GM18505 (cell line): ENCODE measurements around the gene CBLB.

ENCODE experiments used
- ATAC-seq: cut with Tn5 transposase; IDR thresholded peaks from one replicate; pipeline ENCODE4 v1.9.1; 2021; ENCODE audit not compliant: unreplicated experiment
- POLR2A ChIP-seq: IDR thresholded peaks from 4 replicates; pipeline ENCODE4 v1.6.1; 2011; ENCODE audit warnings: borderline replicate concordance; ENCODE audit not compliant: insufficient read depth, insufficient read length; ENCODE audit errors: extremely low read depth

Gene CBLB

GRCh38 chr3:105850593-105850992, 18.2 kb downstream of the CBLB start:
- ATAC-seq: no peak
- TF ChIP-seq POLR2A: no peak

- no peak for TF ChIP-seq POLR2A
- ATAC-seq: no peak
Observed at GRCh38 chr3:105848821-105849220, 20.0 kb downstream of the CBLB start.

GRCh38 chr3:105847865-105848264, 20.9 kb downstream of the CBLB start:
- TF ChIP-seq POLR2A: no peak
- no peak for ATAC-seq

- TF ChIP-seq POLR2A: no peak
- no peak for ATAC-seq
Observed at GRCh38 chr3:105847452-105847851, 21.4 kb downstream of the CBLB start.

DNA sequence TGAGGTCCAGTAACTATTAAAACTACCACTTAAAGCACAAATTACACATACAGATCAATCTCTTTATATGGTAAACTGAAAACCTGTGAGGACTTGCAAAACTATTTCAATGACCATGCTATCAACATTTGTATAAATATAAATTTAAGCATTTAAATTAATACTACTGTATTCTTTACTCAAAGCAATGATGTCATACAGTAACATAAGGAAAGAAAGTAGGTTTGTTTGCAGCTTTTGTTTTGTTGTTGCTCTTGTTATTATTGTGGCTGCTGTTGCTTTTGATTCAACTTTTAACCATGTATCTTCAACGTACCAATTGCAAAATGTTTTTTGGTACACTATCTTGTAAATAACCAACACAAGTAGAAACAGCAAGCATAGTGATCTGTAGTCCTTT, 22.0 kb downstream of the CBLB start:
- no peak for ATAC-seq
- TF ChIP-seq POLR2A: no peak

- no peak for TF ChIP-seq POLR2A
- ATAC-seq: no peak
Observed at GRCh38 chr3:105845488-105845887, 23.3 kb downstream of the CBLB start.

- TF ChIP-seq POLR2A: no peak
- ATAC-seq: no peak
Observed at GRCh38 chr3:105844704-105845103, 24.1 kb downstream of the CBLB start.

- TF ChIP-seq POLR2A: no peak
Observed at GRCh38 chr3:105843994-105844393, 24.8 kb downstream of the CBLB start.

GRCh38 chr3:105842943-105843342, 25.9 kb downstream of the CBLB start:
- ATAC-seq: no peak

More at GRCh38 chr3:105843994-105844393, 24.8 kb downstream of the CBLB start:
- no peak for ATAC-seq

GRCh38 chr3:105842449-105842848, 26.4 kb downstream of the CBLB start:
- no peak for ATAC-seq
- TF ChIP-seq POLR2A: no peak

More at GRCh38 chr3:105842943-105843342, 25.9 kb downstream of the CBLB start:
- no peak for TF ChIP-seq POLR2A

DNA sequence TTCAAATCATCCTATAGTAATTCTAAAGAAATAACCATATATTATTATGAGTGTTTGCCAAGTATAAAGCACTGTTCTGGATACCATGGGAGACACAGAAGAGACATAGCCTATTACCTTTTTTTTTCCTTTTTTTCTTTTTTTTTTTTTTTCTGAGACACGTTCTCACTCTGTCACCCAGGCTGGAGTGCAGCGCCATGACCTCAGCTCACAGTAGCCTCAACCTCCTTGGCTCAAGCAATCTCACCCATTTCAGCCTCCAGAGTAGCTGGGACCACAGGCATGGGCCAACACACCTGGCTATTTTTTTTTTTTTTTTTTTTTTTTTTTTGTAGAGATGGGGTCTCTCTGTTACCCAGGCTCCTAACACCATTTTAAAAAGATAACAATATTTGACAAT, 30.9 kb downstream of the CBLB start:
- no peak for ATAC-seq
- TF ChIP-seq POLR2A: no peak

DNA sequence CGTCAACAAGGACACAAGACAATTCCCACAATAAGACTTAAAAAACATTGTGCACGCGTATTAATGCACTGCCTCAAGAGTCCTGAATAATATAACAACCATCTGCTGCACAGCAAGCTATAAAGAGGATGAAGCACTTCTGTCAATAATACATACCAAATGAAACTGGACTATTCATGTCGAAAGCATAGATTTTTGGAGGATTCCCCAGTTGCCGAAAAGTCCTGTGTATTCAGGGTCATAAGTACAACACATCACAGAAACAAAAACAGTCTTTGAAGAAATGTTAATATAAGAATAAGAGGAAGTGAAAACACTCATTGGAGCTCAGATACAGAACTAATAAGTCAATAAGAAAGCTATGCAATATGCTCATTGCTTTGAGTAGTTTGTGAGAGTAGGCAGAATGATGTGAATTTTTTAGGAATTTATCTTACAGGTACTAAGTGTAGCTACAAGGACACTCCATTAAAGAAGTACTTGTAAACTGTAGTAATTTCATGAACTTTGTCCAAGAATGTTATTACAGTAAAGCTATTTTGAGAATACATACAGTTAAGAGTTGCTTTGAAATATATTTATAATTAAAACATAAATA, 31.6 kb downstream of the CBLB start:
- peak; percentile 98 for ATAC-seq
- no peak for TF ChIP-seq POLR2A

DNA sequence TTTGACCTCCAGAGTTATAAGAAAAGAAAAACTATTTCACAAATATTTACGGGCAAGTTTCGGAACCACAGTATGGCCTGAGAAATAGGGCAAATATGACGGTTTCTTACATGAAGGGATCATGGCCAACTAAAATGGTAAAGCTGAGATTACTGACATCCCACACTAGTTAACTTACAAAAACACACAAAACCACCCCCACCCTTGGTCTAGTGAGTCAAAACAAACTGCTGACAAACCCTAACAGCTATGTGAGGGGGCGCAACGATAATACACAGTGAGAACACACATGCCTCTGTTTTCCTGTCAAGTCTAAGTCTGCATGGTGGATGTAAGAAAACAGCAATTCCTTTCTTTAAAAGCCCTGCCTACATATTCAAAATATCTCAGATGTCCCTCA, 32.3 kb downstream of the CBLB start:
- peak; percentile 44 for ATAC-seq

GRCh38 chr3:105835606-105836005, 33.2 kb downstream of the CBLB start:
- TF ChIP-seq POLR2A: no peak
- no peak for ATAC-seq

More for the DNA sequence above, 32.3 kb downstream of the CBLB start:
- TF ChIP-seq POLR2A: no peak

DNA sequence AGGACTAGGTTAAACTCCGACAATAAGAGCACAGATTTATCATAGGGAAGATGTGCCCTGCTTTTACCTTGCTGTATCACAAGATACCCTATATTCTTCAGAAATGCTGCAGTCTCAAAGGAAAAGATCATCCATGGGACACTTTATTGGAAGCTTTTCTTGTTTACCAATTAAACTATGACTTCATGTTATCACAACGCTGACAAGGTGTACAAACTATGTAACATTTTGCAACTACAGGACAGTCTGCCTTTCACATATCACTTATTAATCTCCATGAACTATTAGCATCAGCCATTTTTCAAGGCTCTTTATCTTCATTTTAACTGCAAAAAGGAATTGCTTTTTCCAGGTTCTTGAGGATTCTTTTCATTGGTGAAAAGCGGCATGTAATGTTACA, 34.0 kb downstream of the CBLB start:
- no peak for ATAC-seq
- no peak for TF ChIP-seq POLR2A
